Fibroblast of mammary gland (primary cell): ENCODE results near the gene GALR2.

Source experiments
- DNase-seq: peaks from one replicate; pipeline ENCODE4 v3.0.0-alpha.2; 2010; ENCODE audit warnings: low read depth
- H3K4me3 ChIP-seq: 2 replicates; pipeline ENCODE4 v1.5.1; 2011; ENCODE audit warnings: low read depth, mild to moderate bottlenecking, low read length, moderate library complexity; ENCODE audit not compliant: control insufficient read depth
- CTCF ChIP-seq: conservative IDR thresholded peaks from 2 replicates; pipeline ENCODE4 v1.5.1; 2011; ENCODE audit warnings: low read depth, low read length, inconsistent platforms; ENCODE audit not compliant: control insufficient read depth, insufficient read depth

GALR2 gene

GRCh38 chr17:76103274-76104139, 28.9 kb downstream of the GALR2 start, which contains the start of gene EXOC7:
TSS of gene EXOC7 (minus strand) at chr17:76103787. CDS start at chr17:76103692, 95 bp downstream.
- DNase-seq, result peak; percentile 88
- peak within 1 kb of the TSS; percentile 89 for H3K4me3 ChIP-seq
- TF ChIP-seq CTCF, result peak; percentile 9

GRCh38 chr17:76104140-76104895, 29.7 kb downstream of the GALR2 start:
- DNase-seq, result no peak
- H3K4me3 ChIP-seq, result peak overlapping the region; percentile 89
- no peak for TF ChIP-seq CTCF

GRCh38 chr17:76104896-76105231, 30.3 kb downstream of the GALR2 start:
- no peak overlapping the region for H3K4me3 ChIP-seq
- DNase-seq, result no peak
- TF ChIP-seq CTCF, result no peak

- DNase-seq, result no peak
- TF ChIP-seq CTCF, result no peak
- H3K4me3 ChIP-seq, result no peak overlapping the region
Measured at GRCh38 chr17:76106703-76107102, 32.1 kb downstream of the GALR2 start.

GRCh38 chr17:76107509-76107908, 32.9 kb downstream of the GALR2 start:
- DNase-seq, result peak; percentile 22
- peak; percentile 23 for TF ChIP-seq CTCF
- H3K4me3 ChIP-seq, result no peak overlapping the region

GRCh38 chr17:76111956-76112355, 37.4 kb downstream of the GALR2 start:
- no peak for TF ChIP-seq CTCF
- peak; percentile 10 for DNase-seq
- H3K4me3 ChIP-seq, result no peak overlapping the region
